ENCODE data around the gene PBRM1. TPM values are rescaled to one million over a fixed set of nuclear protein-coding genes. Genes with fewer than 3 reads are reported as not detected.
A peak's percentile ranks its signal among the peaks of the same experiment; 100 is the strongest.

Gene PBRM1
- total RNA-seq, 1 donor from 2014 or later: 83.4 TPM

DNA sequence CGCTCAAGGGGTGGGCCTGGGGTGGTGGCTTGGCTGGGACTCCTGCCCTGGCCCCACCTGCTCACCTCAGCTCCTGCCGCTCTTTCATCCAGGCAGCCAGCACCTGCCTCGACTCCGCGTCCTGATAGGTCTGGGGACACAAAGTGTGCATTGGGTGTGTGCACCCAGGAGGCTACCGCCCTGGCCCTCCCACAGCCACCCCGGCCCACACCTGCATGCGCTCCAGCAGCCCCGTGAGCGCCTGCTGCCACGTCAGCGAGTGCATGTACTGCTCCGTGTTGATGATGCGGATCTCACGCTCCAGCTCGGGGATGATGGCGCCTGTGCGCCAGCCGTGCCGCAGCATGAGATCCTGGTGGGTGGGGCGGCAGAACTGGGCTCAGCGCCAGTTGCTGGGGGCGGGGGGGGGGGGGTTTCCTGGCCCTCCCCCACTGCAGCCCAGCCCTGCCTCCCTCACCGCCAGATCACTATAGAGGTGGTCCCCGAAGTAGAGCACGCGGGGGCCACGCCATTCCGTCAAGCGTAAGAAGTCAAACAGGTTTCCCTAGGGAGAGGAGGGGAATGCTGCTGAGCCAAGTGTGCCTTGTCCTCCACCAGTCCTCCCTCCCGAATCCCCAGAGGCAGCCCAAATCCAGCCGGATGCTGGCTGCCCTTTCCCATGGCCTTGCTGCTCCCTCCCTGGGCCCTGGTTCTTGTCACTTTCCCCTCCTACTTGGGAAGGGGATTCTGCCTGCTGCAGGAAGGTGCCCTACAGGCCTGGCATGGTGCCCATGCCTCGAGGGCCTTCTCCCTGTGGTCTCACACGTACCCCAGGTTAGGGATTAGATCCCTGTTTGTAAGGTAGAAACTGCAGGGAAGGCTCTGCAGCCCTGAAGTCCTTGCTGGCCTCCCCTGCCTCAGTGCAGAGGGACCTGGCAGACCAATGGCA, 160.7 kb downstream of the PBRM1 start:
- peak; percentile 62 for DNase-seq

DNA sequence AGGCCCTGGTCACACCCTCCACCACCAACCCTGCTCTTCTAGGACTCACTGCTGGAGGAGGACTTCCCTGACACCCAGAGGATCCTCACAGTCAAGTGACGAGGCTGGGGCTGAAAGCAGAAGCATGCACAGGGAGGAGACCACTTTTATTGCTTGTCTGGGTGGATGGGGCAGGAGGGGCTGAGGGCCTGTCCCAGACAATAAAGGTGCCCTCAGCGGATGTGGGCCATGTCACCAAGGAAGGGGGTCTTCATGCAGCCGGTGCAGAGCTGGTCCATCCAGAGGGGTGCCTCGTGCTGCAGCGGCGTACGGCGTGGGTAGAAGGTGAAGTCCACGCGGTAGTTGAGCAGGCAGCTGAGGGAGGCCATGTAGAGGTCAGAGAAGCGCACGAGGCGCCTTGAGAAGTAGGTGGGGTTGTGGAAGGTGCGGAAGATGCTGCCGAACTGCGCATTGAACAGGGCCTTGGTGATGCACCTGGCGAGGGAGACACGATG, 161.4 kb downstream of the PBRM1 start:
- DNase-seq: no peak

DNA sequence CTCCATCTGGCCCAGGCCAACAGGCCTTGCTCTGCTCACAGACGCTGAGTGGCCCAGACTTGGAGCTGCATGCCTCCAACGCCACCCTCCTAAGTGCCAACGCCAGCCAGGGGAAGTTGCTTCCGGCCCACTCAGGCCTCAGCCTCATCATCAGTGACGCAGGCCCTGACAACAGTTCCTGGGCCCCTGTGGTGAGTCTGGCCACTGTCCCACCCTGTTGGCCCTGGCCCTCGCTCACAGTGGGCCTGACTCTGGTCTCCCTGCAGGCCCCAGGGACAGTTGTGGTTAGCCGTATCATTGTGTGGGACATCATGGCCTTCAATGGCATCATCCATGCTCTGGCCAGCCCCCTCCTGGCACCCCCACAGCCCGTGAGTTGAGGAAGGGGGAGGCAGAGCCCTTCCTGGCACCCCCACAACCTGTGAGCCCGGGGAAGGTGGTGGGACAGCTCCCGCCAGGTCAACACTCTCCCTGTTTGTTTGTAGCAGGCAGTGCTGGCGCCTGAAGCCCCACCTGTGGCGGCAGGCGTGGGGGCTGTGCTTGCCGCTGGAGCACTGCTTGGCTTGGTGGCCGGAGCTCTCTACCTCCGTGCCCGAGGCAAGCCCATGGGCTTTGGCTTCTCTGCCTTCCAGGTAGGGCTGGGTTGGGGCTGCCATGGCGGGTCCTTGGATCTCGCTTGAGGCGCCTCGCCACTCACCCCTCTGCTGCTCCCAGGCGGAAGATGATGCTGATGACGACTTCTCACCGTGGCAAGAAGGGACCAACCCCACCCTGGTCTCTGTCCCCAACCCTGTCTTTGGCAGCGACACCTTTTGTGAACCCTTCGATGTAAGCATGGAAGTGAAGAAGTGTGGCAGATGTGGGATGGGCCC, 162.1 kb downstream of the PBRM1 start:
- no peak for DNase-seq

DNA sequence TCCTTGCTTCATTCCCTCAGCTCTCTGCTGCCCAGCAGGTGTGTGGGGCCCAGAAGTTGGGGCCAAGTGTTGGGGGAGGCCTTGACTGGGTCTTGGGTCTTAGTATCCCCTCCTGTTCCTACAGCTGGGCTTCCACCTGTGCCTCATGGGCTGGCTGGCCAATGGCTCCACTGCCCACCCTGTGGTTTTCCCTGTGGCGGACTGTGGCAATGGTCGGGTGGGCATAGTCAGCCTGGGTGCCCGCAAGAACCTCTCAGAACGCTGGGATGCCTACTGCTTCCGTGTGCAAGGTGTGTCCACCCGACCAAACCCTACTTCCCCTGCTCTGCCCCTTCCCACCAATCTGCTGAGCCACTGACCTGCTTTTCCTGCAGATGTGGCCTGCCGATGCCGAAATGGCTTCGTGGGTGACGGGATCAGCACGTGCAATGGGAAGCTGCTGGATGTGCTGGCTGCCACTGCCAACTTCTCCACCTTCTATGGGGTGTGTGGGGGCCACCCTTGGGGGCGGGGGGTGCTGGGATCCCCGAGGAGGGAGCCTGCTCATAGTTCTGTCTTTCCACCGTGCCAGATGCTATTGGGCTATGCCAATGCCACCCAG, 163.0 kb downstream of the PBRM1 start:
- no peak for DNase-seq

DNA sequence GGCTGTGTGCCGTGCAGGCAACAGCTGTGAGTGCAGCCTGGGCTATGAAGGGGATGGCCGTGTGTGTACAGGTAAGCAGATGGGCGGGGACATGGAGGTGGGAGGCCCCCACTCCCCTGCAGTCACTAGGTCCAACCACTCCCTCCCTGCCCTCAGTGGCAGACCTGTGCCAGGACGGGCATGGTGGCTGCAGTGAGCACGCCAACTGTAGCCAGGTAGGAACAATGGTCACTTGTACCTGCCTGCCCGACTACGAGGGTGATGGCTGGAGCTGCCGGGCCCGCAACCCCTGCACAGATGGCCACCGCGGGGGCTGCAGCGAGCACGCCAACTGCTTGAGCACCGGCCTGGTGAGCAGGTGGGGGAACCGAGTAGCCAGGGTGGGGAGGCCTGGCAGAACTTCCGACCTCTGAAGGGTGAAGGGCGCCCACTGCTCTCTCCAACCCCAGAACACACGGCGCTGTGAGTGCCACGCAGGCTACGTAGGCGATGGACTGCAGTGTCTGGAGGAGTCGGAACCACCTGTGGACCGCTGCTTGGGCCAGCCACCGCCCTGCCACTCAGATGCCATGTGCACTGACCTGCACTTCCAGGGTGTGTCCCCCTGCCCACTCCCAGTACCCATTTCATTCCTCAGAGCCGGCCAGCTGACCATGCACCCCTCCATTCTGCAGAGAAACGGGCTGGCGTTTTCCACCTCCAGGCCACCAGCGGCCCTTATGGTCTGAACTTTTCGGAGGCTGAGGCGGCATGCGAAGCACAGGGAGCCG, 163.6 kb downstream of the PBRM1 start:
- no peak for DNase-seq

DNA sequence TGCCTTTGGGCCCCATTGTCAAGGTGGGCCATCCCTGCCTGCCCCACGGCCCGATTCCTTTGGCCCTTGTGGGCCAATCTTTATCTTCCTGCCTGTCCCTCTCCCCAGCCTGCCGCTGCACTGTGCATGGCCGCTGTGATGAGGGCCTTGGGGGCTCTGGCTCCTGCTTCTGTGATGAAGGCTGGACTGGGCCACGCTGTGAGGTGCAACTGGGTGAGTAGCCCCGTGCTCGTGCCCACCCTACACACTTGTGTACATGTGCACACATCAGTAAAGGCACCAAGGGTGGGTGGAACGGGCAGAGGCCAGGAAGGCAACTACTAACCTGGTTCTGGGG, 164.3 kb downstream of the PBRM1 start:
- no peak for DNase-seq

DNA sequence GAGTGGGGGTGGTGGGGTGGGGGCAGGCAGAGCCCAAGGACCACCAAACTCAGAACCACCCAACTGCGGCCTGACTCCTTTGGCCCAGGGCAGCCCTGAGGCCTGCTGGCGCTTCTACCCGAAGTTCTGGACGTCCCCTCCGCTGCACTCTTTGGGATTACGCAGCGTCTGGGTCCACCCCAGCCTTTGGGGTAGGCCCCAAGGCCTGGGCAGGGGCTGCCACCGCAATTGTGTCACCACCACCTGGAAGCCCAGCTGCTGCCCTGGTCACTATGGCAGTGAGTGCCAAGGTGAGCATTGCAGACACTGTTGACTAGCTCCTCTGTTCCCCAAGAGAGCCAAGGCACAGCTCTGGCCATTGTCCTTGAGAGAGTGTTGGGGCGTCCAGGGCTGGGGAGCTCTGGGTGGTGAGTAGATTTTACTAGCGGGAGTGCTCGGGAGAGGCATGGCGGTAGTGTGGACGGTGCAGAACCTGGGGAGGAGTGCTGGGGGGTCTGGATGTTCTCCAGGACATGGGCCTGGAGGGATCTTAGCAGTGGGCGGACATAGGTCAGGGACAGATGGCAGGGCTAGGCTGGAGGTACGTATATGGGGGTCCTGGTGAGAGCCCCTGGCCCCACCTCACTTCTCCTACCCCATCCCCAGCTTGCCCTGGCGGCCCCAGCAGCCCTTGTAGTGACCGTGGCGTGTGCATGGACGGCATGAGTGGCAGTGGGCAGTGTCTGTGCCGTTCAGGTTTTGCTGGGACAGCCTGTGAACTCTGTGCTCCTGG, 164.8 kb downstream of the PBRM1 start:
- DNase-seq: no peak

DNA sequence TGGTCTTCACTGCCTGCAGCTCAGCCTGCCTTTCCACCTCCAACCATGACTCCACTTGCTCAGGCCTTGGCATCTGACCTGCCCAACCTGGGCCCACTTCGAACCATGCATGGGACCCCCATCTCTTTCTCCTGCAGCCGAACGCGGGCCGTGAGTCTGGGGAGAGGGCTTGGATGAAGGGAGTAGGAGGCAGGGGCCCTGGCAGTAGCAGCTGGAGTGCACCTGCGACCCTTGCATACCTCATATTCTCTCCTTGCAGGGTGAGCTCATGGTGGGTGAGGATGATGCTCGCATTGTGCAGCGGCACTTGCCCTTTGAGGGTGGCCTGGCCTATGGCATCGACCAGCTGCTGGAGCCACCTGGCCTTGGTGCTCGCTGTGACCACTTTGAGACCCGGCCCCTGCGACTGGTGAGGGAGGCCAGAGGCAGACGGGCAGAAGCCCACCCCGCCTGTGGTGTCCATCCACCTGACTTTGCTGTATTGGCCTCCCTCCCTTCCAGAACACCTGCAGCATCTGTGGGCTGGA, 165.5 kb downstream of the PBRM1 start:
- DNase-seq: no peak

DNA sequence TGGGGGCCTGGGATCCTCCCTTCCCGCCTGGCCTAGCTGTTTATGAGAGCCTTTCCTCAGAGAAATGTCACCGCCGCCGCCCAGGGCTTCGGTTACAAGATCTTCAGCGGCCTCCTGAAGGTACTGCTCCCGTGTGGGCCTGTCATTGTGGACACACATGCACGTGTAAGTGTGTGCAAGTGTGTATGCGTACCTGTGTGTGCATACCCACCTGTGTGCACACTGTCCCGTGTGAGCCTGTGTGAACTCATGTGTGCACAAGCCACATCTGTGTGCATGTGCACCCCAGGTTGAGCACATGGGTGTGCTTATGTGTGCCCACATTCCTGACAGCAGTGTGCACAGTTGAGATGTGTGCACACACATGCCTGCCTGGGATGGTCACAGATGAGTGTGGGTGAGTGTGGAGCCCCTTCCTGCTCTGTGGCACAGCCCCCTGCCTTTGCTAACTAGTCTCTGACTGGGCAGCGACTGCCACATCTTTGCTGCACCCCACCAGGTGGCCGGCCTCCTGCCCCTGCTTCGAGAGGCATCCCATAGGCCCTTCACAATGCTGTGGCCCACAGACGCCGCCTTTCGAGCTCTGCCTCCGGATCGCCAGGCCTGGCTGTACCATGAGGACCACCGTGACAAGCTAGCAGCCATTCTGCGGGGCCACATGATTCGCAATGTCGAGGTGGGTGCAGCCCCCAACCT, 166.1 kb downstream of the PBRM1 start:
- DNase-seq: no peak

DNA sequence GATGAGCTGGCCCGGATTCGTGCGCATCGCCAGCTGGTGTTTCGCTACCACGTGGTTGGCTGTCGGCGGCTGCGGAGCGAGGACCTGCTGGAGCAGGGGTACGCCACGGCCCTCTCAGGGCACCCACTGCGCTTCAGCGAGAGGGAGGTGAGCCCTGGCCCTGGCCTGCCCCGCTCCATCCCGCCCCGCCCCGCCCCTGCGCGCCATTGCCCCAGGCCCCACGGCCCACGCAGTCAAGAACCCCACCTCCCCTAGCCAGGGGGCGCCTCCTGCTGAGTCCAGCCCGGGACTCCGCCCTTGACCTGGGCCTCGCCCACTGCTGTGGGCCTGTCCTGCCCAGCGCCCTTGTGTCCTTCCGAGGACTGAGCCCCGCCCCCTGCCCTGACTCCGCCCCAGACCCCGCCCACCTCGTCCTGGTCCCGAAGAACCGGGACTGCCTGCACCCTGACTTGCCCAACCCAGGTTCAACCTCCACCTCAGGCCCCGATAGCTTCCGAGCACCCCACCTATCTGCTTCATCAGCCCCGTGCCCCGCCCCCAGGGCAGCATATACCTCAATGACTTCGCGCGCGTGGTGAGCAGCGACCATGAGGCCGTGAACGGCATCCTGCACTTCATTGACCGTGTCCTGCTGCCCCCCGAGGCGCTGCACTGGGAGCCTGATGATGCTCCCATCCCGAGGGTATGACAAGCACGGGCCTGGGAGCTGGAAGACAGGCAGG, 166.8 kb downstream of the PBRM1 start:
- DNase-seq: no peak

DNA sequence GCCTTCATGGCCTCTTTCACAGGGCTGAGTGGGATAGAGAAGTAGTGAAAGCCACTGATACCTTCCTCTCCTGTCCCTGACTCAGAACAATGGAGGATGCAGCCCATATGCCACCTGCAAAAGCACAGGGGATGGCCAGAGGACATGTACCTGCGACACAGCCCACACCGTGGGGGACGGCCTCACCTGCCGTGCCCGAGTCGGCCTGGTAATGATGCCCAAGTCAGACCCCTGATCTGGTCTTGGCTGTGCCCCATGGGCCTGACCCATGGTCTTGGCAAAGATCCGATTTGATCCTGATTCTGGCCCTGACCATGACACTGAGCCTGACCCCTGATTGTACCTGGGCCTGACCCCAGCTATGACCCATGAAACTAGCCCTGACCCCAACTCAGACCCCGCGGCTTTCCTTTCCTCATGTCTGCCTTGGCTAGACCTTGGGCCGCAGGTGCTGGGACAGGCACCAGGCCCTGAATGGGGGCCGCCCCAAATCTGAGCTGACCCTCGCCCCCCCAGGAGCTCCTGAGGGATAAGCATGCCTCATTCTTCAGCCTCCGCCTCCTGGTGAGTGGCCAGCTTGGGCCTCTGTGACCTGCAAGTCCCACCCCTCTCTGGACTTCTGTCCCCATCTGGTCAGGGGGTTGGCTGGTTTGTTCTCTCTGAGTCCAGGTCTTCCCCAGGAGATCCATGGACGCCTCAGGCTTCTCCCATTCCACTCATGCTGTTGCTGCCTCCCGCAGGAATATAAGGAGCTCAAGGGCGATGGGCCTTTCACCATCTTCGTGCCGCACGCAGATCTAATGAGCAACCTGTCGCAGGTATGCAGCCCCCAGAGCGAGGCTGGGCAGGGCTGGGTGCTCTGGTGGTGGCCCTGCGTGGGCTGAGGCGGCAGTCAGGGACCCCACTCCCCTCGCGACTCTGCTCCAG, 167.7 kb downstream of the PBRM1 start:
- no peak for DNase-seq

DNA sequence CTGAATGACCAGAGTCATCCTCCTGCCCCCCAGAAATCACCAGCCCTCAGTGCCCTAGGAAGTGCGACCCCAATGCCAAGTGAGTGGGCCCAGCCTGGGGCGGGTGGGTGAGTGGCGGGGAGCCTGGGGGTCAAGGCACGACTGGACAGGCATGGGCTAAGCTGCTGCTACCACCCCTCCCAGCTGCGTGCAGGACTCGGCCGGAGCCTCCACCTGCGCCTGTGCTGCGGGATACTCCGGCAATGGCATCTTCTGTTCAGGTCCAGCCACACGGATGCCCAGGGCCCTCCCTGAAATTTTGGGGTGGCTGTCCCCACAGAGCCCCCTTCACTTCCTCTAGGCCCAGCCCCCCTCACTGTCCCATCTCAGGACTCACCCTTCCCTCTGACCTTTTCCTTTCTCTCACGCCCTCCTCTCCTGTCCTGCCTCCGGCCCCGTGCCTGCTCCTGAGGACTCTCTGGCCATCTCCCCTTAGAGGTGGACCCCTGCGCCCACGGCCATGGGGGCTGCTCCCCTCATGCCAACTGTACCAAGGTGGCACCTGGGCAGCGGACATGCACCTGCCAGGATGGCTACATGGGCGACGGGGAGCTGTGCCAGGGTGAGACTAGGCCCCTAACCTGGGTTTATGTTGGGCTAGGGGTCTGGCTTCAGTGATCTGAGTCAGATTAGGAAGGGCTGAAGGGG, 169.1 kb downstream of the PBRM1 start:
- DNase-seq: no peak

DNA sequence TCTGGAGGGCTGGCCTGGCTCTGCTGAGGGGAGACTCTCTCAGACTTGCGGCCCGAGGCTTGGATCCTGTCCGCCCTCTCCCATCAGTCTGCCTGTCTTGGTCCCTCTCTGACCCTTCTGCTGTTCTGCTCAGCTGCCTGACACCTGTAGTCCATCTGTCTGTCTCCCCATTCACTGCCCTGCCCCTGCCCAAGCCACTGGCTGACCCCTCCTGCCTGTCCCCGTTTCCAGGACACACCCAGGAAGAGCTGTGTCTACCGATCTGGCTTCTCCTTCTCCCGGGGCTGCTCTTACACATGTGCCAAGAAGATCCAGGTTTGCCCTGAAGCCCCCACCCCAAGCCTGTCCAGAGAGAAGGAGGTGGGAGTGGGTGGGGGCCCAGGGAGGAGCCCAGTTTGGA, 170.5 kb downstream of the PBRM1 start:
- no peak for DNase-seq

DNA sequence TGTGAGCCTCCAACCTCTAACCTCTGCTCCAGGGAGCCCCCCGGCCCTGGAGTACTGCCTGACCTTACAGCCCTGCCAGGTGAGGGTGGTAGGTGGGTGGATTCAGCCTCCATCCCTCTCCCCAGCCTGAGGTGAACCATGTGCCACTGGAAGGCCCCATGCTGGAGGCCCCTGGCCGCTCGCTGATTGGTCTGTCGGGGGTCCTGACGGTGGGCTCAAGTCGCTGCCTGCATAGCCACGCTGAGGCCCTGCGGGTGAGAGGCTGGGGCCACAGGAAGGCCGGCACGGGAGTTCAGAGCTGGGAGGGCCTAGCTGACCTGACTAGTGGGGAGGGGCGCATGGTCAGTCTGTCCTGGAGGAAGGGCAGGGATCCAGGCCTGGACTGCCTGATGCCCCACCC, 171.1 kb downstream of the PBRM1 start:
- no peak for DNase-seq

DNA sequence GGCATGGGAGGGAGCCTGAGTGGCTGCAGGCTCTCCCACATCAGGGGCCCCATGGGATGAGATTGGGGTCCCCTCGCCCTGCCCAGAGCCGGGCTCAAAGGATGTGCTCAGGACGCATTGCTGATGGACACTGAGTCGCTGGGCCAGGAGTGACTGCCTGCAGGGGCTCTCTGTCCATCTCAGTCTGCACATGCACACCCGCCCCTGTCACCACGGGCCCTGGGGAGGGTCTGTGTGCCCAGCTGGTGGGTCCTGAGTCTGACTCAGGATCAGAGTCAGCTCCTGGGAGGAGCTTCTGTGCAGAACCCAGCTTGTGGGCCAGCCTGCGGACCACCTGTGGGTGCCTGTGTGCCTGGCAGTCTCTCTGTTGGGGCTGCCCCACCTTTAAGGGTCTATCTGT, 172.4 kb downstream of the PBRM1 start:
- no peak for DNase-seq

DNA sequence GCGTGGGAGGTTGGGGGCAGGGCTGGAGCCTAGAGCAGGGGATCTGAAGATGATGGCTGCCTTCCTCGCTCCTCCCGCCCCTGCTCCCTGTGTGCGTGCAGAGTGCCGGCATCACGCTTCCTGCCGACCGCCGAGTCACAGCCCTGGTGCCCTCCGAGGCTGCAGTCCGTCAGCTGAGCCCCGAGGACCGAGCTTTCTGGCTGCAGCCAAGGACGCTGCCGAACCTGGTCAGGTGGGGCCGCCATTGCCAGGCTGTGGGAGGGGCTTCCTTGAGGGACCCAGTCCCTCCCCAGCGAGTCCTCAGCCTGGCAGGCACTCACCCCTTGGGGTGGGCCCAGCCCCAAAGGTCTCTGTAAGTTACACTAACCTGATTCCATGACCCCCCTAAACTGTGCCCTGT, 173.0 kb downstream of the PBRM1 start:
- no peak for DNase-seq

DNA sequence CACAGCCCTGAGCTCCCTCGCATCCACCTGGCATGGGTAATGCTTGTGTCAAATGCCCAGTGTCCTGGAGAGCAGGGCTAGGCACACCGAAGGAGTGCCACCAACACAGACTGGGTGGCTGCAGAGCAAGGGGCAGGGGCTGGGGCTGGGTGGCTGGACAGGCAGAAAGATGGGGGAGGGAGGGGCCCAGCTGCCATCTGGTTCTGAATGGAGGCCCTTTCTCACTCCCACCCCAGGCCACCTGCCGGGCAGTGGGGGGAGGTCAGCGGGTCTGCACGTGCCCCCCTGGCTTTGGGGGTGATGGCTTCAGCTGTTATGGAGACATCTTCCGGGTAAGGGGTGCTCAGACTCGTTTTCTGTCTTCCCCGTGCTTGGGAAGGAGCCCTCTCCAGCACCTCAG, 173.6 kb downstream of the PBRM1 start:
- no peak for DNase-seq

DNA sequence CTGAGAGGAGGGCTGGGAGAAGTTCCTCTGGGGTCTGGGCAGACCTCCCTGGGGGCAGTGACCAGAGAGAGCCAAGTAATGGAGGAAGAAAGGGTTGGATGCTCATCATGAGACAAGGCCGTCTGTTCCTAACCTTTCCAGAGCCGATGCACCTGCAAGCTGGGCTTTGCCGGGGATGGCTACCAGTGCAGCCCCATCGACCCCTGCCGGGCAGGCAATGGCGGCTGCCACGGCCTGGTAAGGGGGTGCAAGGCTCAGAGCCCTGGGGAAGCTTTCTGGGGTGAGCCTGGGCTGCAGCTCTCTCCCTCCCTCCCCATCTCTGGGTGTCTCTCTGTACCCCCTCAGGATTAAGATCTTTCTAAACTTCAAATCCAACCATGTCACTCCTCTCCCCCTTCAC, 174.2 kb downstream of the PBRM1 start:
- no peak for DNase-seq

All from skin of body (tissue), 2 donors.